ENCODE results near the gene FBF1.
"Not testable (repeated sequence)": the region's sequence is repeated elsewhere in the genome, so short reads cannot be mapped to it uniquely, and the experiment has no call there.

FBF1 gene

DNA sequence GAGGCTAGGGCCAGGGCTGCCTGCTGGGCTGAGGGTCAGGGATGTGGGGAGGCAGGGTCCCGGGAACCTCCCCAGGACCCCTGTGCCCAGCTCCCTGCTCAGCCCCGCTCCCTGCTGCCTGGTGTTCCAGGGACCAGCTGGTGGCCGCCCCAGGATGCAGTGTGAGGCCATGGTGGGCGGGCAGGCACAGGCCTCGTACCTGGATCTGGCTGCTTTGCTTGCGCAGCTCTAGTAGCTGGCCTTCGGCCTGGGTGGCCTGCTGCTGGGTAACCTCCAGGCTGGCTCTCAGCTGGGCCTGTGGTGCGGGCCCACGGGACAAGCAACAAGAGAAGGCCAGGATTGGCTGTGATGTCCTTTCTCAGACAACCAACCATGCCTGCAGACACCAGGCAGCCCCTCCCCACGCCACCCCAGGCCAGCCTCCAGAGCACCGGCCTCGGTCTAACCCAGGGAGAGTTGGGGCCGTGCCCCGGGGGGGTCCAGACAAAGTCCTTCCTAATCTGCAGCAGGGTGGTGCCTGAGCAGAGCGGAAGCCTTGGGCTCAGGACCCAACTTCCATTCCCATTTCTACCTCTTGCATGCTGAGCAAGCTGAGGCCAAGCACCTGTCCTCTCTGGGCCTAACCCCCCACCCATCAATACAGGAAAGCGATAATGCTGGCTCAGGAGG lies 48.2 kb downstream of the FBF1 start:
- DNase-seq: no peak

DNA sequence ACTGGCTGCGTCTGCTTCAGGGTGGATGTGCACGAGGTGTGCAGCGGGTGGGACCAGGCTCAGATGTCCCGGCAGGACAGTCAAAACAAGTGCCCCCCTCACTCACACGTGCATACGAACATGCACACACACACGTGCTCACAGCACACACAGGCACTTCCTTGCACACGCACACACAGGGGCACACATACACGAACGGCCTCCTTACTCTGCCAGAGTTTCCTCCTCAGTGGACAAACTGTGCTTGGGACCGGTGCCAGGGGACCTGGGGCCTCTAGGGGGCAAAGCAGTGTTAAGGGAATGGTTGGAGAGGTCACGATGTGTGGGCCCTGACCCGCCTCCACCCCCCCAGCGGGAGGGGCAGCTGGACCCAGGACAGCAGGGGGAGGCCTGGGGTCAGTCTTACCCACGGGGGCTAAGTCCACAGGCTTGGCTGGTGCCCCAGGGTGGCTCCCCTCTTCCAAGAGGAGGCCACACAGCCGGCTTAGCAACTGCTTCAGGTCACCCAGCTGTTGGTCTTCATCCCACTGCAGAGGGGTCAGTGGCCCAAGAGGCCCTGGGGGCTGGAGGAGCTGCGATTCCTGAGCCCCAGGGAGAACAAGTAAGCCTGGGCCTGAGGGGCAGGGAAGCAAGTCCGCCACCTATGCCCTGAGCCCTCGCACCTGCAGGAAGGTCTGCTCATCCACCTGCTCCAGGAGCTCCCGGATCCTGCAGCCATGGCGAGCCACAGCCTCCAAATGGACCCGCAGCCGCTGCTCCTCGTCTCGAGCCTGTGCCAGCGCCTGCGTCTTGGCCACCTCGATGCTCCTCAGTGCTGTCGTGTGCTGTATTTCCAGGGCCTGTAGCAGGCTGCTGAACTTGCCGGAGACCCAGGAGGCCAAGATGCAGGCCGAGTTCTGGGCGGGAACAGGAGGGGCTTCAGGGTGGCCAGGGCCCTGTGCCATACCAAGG lies 49.0 kb downstream of the FBF1 start:
- no peak for DNase-seq

DNA sequence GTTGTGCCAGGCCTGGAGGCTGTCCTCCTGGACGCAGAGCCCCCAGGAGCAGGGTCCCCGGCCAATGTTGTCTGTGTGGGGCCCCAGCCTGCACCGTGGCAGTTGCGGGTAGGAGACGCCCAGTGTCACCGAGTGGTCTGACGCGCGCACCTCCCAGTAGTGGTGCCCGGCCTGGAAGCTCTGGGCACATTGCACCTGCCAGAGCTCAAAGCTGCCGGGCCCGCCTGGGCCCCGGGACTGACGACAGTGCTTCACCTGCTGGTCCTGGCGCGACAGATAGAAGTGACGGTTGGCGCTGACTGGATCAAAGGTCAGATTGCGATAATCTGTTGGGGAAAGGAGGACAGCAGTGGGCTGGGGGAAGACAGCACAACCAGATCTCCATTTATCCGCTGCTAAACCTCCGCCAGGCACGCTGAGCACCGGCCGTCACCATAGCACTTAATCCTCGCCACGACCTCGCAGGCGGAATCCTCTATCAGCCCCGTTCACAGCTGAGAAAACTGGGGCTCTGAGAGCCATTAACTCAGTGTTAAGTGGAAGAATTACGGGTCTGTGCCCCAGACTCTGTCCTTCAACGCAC lies 49.7 kb downstream of the FBF1 start:
- DNase-seq: no peak

DNA sequence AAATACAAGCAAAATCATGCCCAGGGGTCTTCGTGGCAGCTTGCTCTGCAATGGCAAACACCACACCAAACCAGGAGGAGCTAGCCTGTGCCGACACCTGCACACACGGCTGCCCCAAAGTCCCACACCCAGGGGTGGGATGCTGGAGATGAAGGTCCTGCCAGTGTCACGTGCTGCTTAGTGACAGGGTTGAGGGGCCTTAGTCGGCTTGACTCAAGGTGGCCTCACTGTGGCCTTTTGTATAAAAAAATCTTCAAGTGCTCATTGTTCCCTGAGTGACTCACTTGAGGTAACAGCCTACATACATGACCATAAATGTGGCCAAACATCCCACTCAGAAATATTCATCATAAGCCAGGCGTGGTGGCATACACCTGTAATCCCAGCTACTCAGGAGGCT lies 51.4 kb downstream of the FBF1 start:
- no peak for DNase-seq

DNA sequence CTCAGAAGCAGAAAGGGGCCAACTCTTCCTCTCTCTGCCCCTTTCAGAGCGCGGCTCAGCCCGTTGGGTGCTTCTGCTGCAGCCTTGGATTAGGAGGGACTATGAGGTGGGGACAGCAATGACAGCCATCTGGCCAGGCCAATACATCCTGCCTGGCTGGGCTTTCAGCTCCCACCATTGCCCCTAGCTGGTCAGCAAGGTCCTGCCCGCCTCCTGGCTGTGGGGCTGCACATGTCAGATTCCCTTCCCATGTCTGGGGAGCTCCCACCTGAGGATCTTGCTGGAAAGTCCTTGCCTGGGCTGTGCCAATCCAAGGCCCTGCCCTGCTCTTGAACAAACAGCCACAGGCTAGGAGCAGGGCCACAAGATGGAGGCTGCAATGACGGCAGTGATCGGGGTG lies 52.4 kb downstream of the FBF1 start:
- DNase-seq: no peak

DNA sequence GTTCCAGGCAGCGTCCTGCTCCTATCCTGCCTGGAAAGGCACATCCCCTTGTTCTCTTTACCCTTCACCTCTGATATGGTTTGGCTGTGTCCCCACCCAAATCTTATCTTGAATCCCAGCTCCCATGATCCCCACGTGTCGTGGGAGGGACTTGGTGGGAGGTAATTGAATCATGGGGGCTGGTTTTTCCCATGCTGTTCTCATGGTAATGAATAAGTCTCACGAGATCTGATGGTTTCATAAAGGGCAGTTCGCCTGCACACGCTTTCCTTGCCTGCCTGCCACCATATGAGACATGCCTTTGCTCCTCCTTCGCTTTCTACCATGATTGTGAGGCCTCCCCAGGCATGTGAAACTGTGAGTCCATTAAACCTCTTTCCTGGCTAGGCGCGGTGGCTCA lies 55.0 kb downstream of the FBF1 start:
- not testable (repeated sequence) for DNase-seq

DNA sequence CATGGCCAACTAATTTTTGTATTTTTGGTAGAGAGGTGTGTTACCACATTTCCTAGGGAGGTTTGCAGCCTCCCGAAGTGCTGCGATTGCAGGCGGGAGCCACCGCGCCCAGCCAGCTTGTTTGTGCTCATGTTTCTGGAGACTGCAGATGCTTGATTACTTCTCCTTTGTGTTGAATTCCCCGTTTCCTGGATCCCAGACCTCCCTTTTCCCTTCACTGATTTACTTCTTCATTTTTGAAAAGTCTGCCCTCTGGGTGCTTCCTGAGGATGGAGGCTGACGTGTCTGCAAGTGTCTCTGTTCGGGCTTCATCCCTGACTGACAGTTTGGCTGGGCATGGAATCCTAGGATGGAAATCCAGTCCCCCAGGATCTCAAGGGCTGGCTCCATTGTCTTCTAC lies 55.4 kb downstream of the FBF1 start:
- DNase-seq: no peak

DNA sequence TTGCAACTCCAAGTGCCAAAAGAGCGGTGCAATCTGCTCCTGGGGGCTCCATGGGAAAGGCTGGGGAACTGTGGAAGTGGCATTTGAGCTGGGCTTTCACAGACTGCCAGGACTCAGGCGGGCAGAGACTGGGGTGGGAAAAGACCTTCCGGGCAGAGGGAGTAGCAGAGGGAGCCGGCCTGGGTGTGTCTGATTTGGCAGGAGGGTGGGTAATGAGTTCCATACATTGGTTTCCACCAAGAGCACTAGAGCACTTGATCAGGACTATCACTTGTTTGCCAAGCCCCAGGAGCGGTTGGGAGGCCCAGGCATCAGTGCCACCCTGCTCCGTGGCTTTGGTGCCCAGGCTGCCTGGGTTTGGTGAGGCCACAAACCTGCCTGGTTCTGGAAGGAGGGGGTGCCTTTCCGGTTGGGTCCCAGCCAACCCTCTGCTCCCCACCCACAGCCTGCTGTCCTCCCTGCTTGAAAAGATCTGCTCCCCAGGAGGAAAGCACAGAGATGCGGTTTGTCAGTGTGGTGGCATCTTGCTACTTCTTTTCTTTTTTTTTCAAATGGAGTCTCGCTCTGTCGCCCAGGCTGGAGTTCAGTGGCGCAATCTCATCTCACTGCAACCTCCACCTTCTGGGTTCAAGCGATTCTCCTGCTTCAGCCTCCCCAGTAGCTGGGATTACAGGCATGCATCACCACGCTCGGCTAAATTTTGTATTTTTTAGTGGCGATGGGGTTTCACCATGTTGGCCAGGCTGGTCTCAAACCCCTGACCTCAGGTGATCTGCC lies 59.0 kb downstream of the FBF1 start:
- DNase-seq: no peak

DNA sequence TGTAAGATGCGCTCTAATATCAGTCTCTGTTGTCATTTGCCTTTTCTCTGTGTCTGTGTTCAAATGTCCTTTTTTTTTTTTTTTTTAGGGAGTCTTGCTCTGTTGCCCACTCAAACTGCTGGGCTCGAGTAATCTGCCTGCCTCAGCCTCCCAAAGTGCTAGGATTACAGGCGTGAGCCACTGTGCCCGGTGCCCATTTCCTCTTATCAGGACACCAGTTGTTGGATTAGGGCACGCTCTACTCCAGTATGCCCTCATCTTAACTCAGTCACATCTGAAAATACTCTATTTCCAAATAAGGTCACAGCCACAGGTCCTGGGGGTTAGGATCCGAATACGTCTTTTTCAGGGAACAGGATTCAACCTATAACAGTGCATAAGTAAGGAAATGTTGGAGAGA lies 60.6 kb downstream of the FBF1 start:
- no peak for DNase-seq

DNA sequence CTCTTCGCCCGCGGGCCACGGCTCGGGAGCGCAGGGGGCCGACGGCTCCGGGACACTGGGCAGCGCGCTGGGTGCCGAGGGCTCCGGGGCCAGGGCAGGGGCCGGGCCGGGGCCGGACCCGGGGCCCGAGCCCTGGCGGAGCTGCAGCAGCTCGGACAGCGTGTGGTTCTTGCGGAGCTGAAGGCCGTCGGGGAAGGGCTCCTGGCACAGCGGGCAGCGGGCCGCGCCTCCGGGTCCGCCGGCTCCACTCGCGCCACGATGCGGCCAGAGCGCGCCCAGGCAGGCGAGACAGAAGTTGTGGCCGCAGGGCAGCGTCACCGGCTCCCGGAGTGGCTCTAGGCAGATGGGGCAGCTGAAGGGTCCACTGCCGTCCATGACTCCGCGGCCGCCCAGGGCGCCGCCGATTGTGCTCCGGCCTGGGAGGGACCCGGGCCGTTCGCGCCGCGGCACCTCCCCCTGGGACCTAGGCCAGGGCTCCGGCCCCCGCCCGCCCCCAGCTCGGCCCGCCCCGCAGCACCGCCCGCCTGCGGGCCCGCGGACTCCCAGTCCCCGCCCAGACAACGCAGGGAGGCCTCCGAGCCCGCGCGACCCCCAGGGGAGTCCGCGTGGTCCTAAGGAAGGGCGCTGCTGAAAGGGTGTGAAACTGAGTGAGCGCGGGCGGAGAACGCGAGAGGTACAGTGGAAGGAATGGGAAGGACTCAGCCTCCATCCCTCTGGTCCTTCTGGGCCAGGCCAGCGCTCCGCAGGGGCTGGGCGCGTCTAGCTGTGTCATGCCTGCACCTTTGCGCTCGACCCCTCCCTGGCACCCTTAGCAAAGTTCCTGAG lies 62.5 kb downstream of the FBF1 start, which contains the start of gene TRIM47:
Gene TRIM47, minus strand, starts transcription at position 408 of the 825 bp plus-strand sequence. Its CDS starts 33 bp downstream, at position 375.
- DNase-seq: no peak

DNA sequence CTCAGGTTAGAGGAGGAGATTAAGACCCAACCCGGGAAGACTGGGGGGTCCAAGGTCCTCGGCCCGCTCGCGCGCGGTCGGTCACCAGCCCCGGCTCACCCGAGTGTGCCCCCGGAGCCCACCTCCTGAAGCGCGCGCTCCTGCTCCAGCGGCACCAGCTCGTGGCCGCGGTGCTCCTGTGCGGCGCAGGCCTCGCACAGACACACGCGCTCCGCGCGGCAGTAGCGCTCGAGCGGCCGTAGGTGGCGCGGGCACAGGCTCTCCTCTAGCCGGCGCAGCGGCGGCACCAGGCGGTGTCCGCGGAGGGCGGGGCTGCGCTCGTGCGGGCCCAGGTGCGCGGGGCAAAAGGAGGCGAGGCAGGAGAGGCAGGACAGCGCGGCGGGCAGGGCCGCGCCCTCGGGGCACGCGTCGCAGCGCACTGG lies 63.1 kb downstream of the FBF1 start:
- no peak for DNase-seq

DNA sequence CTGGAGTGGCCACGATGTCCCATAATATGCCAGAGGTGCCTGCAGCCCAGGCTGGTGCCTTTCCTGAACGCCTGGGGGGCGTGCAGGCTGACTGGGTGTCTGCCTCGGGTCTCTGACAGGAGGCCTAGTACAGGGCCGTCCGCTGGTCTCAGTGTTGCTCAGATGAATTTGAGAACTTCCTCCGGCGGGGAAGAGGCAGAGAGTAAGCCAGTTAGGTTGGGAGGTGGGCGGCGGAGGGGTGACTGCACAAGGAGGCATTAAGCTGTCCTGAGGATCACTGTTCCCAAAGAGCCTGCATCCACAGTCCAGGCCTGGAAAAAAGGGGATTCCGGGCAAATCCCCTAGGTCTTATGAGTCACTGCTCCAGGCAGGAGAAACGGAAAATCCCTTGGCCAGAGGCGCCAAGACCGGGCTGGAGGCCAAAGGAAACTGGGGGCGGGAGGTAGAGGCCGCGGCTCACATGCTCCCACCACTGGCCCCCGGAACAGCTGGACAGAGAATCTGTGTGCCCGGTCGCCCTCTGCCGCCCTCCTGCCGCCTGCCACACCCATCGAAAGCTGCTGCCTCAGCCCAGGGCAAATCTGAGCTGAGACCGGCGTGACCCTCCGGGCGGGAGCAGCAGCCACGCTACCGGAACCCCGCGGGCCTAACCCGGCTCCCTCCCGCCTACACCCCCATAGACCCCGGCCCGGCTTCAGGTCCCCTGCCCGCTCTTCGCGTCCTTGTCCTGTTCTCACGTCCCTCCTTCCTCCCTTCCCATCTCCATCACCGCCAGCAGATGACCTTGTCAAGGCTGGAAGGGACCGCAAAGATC lies 63.7 kb downstream of the FBF1 start:
- DNase-seq: no peak

DNA sequence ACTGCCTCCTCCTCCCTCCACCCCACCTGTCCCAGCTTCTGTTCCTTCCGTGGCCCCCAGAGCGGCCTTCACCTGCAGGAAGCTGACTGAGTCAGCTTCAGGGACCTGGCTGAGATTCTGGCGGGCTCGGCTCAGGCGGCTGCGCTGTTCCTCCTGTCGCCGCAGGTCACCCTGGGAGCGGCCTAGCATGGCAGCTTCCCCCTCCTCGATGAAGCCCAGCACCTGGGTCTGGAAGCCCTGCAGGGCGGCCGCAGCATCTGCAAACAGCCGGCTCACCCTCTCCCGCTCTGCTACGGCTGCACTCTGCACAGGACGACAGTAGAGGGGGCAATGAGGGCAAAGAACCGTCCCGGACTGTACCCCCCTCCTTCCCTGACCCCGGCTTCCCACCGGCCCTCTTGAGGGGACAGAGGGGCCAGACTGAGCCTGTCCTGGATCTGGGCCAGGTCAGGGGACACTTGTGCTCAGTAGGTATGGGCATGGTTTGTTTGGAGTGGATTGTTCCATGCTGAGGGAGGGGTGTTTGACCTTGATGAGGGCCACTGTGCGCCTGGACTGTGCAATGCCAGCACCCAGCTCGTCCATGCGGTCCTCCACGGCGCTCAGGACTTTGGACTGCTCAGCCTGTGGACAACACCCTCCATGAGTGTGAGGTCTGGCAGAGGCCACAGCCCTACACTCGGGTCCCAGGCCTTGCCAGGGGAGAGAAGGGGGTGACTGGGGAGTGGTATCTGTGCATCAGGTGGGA lies 64.5 kb downstream of the FBF1 start:
- peak; percentile 21 for DNase-seq

DNA sequence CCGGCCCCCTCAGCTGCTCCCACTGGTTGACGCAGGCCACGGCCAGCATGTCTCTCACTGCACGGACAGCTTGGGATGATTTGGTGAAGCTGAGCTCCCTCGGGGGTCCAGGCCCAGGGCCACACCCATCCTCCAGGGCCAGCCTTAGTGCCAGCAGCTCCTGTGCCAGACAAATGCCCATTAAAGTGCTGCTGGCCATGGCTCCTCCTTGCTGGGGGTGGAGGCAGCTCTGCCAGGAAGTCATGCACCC lies 65.0 kb downstream of the FBF1 start:
- no peak for DNase-seq

DNA sequence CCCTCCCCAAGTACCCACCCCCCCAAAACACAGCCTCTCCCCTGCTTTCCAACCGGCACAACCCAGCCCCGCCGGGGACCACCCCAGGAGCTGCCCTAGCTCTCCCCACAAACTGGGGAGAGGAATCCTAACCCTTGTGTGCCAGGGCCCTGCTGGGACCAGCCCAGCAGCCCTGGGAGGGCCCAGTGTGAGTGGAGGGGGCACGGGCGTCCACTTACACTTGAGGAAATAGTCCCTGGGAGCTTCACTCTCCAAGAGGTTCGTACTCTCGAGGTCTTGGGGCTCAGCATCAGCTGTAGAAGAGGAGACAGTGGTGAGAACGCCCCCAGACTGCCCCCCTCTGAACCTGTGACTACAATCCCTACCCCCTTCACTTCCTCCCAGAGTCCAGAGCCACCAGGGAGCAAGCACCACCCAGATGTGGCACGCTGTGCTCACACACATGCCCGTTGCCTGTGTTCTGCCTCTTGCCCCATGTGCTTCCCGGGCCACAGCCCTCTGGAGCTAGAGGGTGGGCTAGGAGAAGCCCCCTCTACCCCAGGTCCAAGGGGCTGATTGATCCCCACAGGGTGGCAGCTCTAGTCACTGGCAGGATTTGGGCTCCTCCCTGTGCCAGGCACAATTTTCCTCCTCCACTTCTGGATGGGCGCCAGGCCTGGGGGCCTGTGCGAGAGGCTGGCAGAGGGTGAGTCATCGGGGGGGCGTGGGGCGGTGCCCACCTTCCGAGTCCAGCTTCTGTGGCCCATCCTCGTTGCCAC lies 65.5 kb downstream of the FBF1 start:
- no peak for DNase-seq

DNA sequence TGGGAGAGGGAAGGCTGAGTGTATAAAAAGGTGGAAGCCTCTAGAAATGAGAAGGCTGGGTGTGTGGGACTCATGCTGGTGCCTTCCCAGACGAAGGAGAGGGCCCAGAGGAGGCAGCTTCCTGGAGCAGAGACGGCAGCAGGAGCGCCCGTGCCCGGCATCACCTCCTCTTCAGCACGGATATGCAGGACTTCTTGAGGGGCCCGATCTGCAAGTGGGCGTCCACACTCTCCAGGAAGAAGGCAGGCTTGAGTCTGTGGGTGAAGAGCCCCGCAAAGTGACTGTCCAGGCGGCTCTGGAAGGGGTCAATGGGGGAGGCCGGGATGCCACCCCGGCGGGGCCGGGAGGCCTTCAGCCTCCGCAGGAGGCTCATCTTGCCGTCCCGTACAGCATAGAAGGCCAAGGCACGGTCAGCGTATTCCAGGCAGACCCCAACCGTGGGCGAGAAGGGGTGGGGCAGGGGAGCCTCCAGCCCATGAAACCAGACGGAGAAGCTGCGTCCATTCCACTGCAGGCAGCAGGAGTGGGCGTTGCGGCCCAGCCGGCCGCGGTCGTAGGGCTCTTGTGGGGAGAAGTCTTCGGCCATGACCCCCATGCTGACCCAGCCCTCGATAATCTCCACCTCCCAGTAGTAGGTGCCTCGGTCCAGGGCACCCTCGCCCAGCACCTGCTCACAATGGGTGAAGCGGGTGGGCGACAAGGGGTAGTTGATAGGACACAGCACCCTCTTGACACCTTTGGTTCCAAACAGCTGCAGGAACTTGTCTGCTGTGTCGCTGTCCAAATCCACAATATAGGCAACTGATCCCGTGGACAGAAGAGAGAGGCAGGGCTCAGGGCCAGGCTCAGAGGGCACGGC lies 66.3 kb downstream of the FBF1 start:
- DNase-seq: no peak

DNA sequence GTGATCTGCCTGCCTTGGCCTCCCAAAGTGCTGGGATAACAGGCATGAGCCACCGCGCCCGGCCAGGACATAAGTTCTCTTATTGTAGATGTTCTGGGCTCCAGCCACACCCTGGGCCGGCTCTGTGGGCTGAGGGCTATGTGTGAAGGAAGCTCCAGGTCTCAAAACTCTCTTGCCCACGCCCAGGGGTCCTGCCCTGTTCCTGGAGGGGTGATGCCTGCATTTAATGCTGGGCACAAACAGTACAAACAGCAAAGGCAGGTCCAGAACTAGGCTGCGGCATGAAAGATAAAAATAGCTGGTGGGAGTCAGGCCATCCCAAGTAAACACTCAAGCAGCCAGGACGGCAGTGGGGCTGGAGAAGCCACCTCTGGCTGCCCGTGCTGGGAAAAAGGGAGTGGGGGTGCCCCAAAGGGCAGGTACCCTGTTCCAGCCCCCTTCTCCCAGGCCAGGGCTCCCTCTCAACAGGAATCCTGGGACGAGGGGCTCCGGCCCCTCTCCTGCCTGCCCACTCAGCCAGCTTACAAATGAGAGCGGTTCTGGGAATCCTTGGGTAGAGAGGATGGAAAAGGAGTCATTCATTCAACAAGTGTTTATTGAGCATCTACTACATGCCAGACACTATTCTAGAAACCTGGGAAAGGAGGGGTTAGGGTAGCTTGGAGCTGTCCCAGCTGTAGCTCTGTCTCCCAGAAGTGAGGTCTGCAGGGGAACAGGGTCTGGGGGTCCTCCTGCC lies 67.1 kb downstream of the FBF1 start:
- no peak for DNase-seq

Measured in NCI-H1417 treated with DMSO at 0.1 percent for 48 hours (cell line).